ENCODE data around the gene TFRC.
"Not testable (repeated sequence)": the region's sequence is repeated elsewhere in the genome, so short reads cannot be mapped to it uniquely, and the experiment has no call there.

TFRC gene

DNA sequence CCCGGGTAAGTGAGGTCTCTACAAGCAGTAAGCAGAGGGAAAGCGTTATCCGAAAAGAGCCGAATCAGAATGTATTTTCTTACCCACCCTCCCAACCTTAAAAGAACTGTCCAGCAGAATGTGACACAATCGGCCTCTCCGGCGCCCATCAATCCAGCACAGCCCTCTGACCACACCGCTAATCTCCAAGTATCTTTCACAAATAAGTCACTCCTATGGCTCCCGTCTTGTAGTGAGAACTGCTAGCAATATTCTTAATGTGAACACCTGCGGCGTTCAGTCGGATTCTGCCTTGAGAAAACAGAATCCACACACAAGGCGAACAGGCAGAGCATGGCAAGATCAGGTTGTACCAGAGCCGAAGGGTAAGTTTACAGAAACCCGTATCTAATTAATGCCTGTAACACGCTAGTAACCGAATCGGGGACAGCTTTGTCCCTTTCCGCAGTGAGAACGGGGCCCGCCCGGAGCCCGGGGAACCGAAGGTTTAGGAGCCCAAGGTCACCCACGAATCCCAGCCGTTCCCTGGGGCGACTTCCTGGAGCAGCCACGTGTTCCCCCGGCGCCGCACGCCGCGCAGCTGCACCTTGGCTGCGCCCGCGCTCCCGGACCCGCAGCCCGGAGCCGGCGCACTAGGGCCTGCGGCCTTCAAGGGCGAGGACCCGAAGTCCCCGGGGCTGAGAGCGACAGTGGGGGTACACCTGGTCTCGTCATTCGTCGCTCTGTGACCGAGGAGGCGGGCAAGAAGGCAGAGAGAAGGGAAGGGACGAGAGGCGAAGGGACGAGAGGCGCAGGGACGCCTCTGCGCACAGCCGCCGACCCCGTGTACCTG is 672 bp downstream of the TFRC start:
- peak; percentile 48 for DNase-seq (ENCODE audit: low spot score)

DNA sequence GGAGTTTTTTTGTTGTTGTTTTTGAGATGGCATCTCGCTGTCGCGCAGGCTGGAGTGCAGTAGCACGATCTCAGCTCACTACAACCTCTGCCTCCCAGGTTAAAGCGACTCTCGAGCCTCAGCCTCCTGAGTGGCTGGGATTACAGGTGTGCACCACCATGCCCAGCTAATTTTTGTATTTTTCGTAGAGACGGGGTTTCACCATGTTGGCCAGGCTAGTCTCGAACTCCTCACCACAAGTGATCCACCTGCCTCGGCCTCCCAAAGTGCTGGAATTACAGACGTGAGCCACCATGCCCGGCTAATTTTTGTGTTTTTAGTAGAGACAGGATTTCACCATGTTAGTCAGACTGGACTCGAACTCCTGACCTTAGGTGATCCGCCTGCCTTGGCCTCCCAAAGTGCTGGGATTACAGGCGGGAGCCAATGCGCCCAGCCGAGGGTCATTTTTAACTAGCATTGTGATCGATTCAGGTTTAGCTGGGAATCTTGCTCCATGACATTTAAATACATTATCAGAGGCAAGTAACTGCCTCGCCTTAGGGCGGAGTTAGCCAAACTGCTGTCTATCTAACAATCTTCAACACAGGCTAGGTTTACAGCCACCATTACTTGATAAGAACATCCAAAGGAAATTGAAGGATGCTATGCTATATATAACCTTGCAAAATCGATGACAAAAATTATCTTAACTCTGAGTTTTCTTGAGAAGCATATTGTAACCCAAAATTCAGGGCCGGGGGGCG is 1.6 kb downstream of the TFRC start:
- not testable (repeated sequence) for DNase-seq (ENCODE audit: low spot score)

DNA sequence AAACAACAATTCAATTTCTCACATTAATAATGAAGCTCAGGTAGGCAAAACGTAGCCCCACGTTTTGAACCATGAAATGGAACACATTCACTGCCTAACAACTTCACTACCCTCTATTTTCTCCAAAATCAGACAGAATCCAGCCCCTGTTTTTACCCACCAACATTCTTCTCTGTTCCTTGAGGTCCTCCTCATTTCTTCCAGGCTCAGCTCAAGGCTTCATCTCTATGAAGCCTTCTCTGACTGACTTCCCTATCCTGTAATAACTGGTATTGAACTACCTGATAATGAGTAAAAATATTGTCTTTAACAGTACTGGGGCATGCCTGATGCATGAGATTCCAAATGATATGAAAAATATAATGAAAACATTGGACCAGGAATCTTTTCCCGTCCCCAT is 2.2 kb downstream of the TFRC start:
- DNase-seq (ENCODE audit: low spot score): no peak

DNA sequence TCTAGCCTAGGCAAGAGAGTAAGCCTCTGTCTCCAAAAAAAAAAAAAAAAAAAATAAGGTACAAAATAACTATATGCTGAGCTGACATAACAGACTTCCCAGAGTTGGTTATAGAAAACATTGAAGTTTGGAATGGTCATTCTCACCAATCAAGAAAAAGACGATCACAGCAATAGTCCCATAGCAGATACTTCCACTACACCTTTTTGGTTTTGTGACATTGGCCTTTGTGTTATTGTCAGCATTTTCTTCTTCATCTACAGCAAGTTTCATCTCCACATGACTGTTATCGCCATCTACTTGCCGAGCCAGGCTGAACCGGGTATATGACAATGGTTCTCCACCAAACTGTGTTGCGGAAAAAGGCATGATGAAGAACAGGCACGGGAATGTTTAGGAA is 6.9 kb downstream of the TFRC start:
- DNase-seq (ENCODE audit: low spot score): no peak

DNA sequence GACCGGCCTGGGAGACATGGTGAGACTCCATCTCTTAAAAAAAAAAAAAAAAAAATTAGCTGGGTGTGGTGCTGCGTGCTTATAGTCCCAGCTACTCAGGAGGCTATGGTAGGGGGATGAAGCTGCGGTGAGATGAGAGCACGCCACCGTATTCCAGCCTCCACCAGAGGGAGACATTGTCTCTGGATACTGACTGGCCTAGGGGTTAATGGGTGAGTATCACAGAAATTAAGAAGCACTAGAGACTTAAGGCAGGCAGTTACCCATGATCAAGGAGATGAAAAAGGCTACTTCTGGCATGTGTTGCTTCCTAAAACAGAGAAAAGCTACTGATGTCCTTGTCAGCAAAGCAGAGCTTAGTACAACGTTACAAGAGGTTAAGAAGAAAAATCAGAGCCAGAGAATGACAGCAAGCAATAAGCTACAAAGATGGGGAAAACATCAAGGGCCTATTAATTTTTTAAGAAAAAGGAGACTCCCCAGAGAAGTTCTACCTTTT is 8.6 kb downstream of the TFRC start:
- DNase-seq (ENCODE audit: low spot score): peak; percentile 75

DNA sequence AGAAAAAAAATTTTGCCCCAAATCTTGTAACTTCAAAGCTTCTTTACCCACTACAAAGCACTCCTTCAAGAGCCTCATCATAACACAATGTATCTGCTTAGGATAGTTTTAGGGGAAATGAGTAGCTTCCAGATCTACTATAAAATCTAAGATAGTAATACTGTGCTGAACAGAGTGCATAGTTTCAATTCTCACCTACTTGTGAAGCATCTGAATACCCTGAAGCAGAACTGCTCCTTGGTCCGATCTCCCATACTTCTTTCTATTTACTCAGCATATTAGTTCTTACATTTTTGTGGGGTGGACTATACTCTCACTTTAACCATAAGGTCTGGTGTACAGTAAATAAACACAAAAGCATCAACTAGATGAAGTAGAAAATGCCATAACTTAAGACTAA is 9.6 kb downstream of the TFRC start:
- no peak for DNase-seq (ENCODE audit: low spot score)

DNA sequence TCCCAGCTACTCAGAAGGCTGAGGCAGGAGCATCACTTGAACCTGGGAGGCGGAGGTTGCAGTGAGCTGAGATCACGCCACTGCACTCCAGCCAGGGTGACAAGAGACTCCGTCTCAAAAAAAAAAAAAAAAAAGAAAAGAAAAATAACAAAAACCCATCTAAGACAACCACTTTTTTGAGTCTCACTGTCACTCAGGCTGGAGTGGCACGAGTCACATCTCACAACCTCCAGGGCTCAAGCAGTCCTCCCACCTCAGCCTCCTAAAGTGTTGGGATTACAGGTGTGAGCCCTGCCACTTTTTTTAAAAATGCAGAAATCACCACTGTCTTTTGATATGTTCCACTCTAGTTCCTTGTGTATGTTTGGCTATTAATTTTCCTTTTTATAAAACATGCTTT is 13.1 kb downstream of the TFRC start:
- DNase-seq (ENCODE audit: low spot score): not testable (repeated sequence)

DNA sequence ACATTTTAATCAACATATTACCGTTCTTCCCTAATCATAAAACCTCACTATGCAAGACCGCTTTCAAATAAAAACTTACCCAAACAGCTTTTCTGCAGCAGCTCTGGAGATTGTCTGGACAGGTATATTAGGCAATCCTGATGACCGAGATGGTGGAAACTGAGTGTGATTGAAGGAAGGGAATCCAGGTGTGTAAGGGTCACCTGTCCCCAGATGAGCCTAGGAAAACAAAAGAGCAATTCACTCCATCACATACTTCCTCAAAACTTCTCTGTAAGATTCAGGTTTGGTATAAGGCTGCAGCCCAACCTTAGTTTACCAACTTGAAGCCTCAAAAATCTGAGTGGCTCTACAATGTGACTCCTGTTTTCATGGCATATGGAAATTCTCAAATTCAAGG is 14.5 kb downstream of the TFRC start:
- no peak for DNase-seq (ENCODE audit: low spot score)

DNA sequence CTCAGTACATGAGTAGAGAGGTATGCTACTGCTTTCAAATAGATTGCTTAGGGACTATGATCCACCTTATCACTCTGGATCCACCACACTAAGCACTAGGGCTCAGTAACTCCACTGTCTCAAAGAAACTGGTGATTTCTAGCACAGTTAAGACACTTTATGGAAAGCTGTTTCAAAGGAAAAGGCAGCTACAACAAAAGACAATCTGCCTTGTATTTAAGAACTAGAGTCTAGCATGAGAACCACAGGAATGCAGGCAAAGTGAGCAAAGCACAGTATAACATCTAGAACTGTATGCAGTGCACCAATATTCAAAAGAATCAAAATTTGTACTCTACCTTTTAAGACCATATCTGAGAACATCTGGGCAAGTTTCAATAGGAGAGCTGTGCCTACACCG is 17.9 kb downstream of the TFRC start:
- DNase-seq (ENCODE audit: low spot score): no peak

DNA sequence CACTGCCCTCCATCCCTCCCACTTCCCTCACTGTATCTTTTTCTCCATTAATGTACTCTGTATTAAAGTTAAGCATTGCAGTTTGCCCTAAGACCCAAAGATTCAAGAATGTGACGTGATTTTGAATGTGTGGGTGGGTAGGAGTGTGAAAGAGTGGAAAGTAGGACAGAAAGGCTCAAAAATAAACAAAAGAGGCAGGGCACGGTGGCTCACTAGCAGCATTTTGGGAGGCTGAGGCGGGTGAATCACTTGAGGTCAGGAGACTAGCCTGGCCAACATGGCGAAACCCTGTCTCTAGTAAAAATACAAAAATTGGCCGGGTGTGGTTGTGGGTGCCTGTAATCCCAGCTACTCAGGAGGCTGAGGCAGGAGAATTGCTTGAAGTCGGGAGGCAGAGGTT is 18.4 kb downstream of the TFRC start:
- no peak for DNase-seq (ENCODE audit: low spot score)

DNA sequence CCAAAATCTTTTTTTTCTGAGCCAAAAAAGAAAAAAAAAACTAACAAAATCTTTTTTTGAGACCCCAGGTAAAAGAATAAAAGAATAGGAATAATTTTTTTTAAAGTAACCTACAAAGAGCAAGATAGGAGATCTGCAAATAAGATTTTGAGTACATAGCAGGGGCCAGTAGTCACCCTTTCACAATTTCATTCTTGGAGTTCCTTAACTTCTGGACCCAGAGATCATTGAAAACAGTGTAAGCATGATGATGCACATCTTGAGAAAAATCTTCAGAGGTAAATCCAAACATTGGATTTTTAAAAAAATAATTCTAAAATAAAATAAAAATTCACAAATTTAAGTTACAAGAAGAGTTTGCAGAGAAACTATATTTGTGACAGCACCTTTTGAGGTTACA is 18.8 kb downstream of the TFRC start:
- no peak for DNase-seq (ENCODE audit: low spot score)

DNA sequence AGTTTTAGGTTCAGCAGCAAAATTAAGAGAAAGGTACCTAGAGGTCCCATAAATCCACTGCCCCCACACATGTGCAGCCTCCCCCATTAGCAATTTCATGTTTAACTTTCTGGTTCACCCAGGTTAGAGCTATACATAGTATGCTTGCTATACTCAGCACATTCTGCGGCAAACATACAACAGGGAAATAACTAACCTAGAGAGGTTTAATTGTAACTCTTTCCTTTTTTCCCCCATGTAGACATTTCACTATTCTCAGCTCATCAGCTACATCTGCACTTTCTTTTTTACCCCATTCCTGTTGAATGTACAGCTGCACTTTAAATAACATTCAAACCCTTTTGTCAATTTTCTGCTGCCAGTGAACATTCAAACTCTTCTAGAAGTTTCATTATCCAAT is 21.1 kb downstream of the TFRC start:
- no peak for DNase-seq (ENCODE audit: low spot score)

DNA sequence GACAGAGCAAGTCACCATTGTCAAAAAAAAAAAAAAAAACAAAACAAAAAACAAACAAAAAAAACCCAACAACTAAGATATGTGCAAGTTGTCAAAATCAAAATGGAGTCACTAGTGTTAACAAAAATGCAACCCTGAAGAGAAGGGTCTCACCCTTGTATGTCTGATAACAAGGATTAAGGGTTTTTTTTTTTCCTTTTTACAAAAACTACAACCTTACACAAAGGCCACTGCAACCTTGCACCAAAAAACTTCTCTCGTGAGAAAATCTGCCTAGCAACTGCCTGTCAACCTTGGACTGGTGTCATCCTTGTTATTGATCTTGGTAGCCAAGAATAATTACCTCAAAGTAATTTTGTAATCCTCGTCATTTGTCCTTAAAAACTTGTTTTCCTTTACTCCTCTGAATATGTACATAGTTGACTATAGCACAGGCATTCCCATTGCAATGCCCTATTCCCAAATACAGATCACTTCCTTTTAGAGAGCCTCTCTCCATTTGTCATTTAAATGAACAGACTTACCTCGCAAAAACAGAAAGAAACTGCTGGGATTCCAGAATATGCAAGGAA is 24.0 kb downstream of the TFRC start:
- no peak for DNase-seq (ENCODE audit: low spot score)

DNA sequence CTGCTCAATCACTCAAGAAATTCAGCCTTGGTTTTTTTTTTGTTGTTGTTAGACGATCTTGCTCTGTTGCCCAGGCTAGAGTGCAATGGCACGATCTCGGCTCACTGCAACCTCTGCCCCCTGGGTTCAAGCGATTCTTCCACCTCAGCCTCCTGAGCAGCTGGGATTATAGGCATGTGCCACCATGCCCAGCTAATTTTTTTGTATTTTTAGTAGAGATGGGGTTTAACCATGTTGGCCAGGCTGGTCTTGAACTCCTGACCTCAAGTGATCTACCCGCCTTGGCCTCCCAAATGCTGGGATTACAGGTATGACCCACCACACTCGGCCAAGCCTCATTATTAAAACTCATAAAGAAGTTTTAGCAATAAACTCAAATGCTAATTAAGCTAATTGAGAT is 25.5 kb downstream of the TFRC start:
- DNase-seq (ENCODE audit: low spot score): not testable (repeated sequence)

DNA sequence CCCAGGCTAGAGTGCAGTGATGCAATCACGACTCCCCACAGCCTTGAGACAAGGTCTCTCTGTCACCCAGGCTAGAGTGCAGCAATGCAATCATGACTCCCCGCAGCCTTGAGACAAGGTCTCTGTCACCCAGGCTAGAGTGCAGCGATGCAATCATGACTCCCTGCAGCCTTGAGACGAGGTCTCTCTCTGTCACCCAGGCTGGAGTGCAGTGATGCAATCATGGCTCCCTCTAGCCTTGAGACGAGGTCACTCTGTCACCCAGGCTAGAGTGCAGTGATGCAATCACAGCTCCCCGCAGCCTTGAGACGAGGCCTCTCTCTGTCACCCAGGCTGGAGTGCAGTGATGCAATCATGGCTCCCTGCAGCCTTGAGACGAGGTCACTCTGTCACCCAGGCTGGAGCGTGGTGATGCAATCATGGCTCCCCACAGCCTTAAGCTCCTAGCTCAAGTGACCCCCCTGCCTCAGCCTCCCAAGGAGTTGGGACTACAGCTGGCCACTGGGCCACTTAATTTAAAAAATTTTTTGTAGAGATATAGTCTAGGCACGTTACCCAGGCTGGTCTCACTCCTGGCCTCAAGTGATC is 26.1 kb downstream of the TFRC start:
- DNase-seq (ENCODE audit: low spot score): no peak

DNA sequence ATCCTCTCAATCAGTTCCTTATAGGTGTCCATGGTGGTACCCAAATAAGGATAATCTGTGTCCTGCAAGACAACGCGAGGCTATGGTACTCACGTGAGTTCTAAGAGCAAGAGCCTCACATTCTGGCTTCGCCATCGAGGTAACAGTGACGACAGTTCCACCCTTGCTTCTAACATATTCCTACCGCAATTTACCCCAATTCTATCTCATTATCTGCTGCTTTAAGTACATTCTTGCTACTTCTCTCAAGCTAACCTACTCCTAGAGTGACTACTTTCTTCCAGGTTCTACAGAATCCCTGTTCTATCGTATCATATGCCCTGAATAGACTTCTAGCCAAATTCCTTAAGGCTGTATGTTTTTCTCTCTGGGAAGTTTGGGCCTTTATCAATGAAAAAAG is 26.6 kb downstream of the TFRC start:
- DNase-seq (ENCODE audit: low spot score): no peak

DNA sequence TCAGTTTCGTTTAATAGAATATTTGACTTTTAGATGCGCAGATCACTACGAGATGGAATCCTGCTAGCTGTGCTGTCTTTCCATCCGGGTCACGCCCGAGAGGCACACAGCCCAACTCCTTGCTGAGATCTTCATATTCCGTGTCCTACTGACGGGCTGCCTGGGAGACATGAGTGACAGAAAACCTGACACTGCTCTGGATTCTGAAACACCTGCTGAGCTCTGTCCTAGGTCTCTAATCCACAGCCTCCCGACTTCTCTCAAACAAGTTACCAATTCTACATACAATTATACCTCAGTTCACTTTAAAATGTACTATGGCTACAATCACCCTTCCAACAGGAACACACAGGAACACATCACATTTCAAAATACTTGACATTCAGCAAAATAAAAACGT is 27.2 kb downstream of the TFRC start:
- no peak for DNase-seq (ENCODE audit: low spot score)

DNA sequence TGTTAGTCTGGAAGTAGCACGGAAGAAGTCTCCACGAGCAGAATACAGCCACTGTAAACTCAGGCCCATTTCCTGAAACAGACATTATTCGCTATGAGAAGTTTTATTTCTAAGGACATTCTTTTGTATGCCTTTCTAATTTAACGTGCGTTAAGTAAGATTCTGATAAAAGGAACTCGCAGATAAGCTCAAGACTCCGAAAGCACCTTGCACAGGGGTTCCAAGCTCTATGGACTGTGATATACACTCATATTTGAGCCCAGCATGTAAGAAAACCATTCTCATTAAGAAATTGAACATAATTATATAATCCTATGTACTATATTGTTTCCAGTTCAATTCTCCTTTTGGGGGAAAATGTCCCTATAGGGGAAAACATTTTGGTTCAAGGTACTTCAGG is 28.4 kb downstream of the TFRC start:
- DNase-seq (ENCODE audit: low spot score): no peak

DNA sequence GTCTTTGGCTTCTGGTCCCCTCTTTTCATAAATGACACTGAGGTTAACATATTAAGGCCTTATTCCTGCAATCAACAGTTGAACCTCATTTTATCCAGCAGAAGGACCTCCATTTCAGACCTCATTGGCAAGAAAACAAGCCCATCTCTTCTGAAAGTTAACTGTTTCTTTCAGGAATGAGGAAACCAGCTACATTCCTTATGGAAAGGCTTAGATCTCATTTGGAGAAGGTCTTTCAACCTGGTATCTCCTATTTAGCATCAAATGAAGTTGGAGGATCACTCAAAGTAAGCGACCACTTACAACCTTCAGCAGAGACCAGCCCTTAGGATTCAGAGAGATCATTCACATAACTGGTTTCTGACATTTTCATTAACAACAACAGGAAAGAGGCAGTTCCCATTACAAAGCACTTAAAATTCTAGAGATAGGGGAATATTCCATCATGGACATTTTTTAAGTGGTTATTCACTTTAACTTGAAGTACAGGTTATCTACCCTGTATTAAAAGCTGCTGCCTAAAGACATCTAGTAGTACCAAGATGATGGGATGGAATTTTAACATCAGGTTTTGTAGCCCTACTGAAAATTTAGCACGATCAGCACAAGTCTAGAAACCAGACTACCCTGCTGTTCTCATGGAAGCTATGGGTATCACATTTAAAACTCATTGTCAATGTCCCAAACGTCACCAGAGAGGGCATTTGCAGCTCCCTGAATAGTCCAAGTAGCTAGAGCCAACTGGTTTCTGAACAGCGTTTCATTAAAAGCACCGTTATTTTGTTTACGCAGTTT is 30.4 kb downstream of the TFRC start:
- no peak for DNase-seq (ENCODE audit: low spot score)

DNA sequence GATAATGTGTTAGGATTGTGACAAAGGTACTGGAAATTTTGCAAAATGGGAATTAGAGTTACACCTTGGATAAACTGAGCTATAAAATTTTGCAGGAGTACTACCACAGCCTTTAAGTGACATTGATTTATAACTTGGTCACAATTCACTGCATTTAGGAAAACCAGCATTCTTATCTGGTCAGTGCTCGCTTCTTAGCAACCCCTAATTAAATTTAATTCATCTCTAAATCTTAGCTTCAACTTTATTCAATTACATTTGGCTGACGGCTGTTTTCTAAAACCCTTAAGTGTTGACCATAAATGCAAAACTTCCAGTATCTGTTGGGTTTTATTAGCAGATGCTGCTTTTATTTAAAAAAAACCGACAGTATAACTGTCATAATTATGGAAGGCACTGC is 31.3 kb downstream of the TFRC start:
- DNase-seq (ENCODE audit: low spot score): no peak

DNA sequence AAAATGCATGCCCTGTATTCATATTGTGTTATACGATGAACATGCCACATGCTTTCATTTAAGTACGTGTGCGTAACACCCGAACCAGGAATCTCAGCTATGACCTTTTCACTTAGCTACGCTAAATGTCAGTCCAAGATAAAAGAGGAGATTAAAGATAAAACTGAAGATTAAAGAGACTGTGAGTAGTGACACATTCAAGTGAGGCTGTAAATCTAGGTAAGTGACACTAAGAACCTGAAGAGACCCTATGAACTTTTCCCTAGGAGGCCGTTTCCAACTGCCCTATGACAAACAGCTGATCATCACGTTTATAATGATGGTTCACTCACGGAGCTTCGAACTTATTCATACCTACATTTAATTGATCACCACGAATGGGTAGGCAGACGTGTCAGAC is 32.2 kb downstream of the TFRC start:
- no peak for DNase-seq (ENCODE audit: low spot score)

Measured in activated CD4-positive, alpha-beta T cell treated with anti-CD3 and anti-CD28 coated beads, Interleukin-2, Interleukin-4, amounts not matched to agents 100 ng/mL and 50 ng/mL, durations not matched to agents 16 hours and 8 hours (primary cell).